ENCODE results near the gene CYB561D1.
"Not testable (repeated sequence)": the region's sequence is repeated elsewhere in the genome, so short reads cannot be mapped to it uniquely, and the experiment has no call there.

CYB561D1 gene

DNA sequence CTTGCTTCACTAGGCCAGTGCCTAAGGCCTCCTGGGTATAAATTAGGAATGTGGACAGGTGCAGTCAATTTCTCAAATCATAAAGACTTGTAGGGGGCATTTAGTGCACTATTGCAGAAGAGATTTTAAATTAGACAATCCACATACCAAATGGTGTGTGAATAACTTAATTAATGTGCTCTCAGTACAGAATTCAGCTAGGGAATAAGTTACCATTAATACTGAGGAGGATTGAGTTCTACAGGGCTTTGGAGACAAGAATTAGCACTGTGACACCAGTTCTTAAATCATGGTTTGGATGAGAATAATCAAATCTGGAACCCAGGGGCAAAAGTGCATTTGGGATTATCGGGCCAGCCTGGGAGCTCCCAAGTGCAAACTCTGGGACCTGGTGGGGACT lies 25.8 kb upstream of the CYB561D1 start:
- Histone ChIP-seq H3K9me3 (ENCODE audit: control insufficient read depth in 1 of 2, low read length in 2 of 2) (no peaks in the 10 kb centered on the region), H3K4me1 (ENCODE audit: control insufficient read depth in 1 of 2, insufficient read depth in 2 of 2, low read length in 2 of 2) (peaks cover 0 to 4% of the 10 kb centered on the region in 2 donors), H3K27ac (ENCODE audit: low read depth, low read length) (no peak overlapping the region), H3K9ac (ENCODE audit: low read depth in 1 of 2, low read length in 2 of 2) (no peak overlapping the region), H3K4me3 (ENCODE audit: low read depth in 1 of 2, low read length in 2 of 2) (no peak overlapping the region), H3K36me3 (ENCODE audit: control insufficient read depth in 1 of 2, insufficient read depth in 2 of 2, low read length in 2 of 2) (no peaks in the 10 kb centered on the region), H3K27me3 (ENCODE audit: control insufficient read depth in 1 of 2, insufficient read depth in 2 of 2, low read length in 2 of 2) (peaks cover 49 to 61% of the 10 kb centered on the region in 2 donors)

- H3K9ac ChIP-seq (ENCODE audit: low read depth in 1 of 2, low read length in 2 of 2) = no peak overlapping the region
- H3K36me3 ChIP-seq (ENCODE audit: control insufficient read depth in 1 of 2, insufficient read depth in 2 of 2, low read length in 2 of 2) = no peaks in the 10 kb centered on the region
- H3K27me3 ChIP-seq (ENCODE audit: control insufficient read depth in 1 of 2, insufficient read depth in 2 of 2, low read length in 2 of 2) = peaks cover 42 to 58% of the 10 kb centered on the region in 2 donors
- H3K9me3 ChIP-seq (ENCODE audit: control insufficient read depth in 1 of 2, low read length in 2 of 2) = no peaks in the 10 kb centered on the region
- H3K27ac ChIP-seq (ENCODE audit: low read depth, low read length) = no peak overlapping the region
- H3K4me3 ChIP-seq (ENCODE audit: low read depth in 1 of 2, low read length in 2 of 2) = no peak overlapping the region
- peaks cover 0 to 4% of the 10 kb centered on the region in 2 donors for H3K4me1 ChIP-seq (ENCODE audit: control insufficient read depth in 1 of 2, insufficient read depth in 2 of 2, low read length in 2 of 2)
Measured at GRCh38 chr1:109468903-109469302, 25.0 kb upstream of the CYB561D1 start.

DNA sequence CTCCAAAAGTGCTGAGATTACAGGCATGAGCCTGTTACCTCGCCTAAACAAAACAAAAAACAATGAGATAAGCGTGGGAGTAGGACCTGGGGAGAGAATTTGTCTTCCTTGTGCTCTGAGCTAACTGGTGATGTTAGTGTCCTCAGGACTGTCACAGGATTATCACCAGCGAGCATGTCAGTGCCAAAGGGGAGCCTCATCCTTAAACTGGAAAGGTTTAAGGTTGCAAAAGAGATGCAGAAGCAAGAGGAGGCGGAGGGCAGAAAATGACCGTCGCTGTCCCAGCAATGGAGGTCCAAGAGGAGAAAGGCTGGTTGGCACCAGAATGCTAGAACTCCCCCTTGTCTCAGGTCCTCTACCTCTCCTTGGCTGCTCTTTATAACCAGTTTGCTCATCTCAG lies 23.6 kb upstream of the CYB561D1 start:
- H3K27me3 ChIP-seq (ENCODE audit: control insufficient read depth in 1 of 2, insufficient read depth in 2 of 2, low read length in 2 of 2) = peaks cover 33 to 44% of the 10 kb centered on the region in 2 donors
- H3K9me3 ChIP-seq (ENCODE audit: control insufficient read depth in 1 of 2, low read length in 2 of 2) = no peaks in the 10 kb centered on the region
- peaks cover 0 to 4% of the 10 kb centered on the region in 2 donors for H3K4me1 ChIP-seq (ENCODE audit: control insufficient read depth in 1 of 2, insufficient read depth in 2 of 2, low read length in 2 of 2)
- no peaks in the 10 kb centered on the region for H3K36me3 ChIP-seq (ENCODE audit: control insufficient read depth in 1 of 2, insufficient read depth in 2 of 2, low read length in 2 of 2)
- H3K27ac ChIP-seq (ENCODE audit: low read depth, low read length) = no peak overlapping the region
- H3K4me3 ChIP-seq (ENCODE audit: low read depth in 1 of 2, low read length in 2 of 2) = no peak overlapping the region
- H3K9ac ChIP-seq (ENCODE audit: low read depth in 1 of 2, low read length in 2 of 2) = no peak overlapping the region

GRCh38 chr1:109472779-109473178 lies 21.1 kb upstream of the CYB561D1 start:
- peaks cover 19 to 30% of the 10 kb centered on the region in 2 donors for H3K27me3 ChIP-seq (ENCODE audit: control insufficient read depth in 1 of 2, insufficient read depth in 2 of 2, low read length in 2 of 2)
- no peak overlapping the region for H3K4me3 ChIP-seq (ENCODE audit: low read depth in 1 of 2, low read length in 2 of 2)
- no peak overlapping the region for H3K27ac ChIP-seq (ENCODE audit: low read depth, low read length)
- no peaks in the 10 kb centered on the region for H3K36me3 ChIP-seq (ENCODE audit: control insufficient read depth in 1 of 2, insufficient read depth in 2 of 2, low read length in 2 of 2)
- H3K9ac ChIP-seq (ENCODE audit: low read depth in 1 of 2, low read length in 2 of 2) = no peak overlapping the region
- no peaks in the 10 kb centered on the region for H3K9me3 ChIP-seq (ENCODE audit: control insufficient read depth in 1 of 2, low read length in 2 of 2)
- H3K4me1 ChIP-seq (ENCODE audit: control insufficient read depth in 1 of 2, insufficient read depth in 2 of 2, low read length in 2 of 2) = no peaks in the 10 kb centered on the region

DNA sequence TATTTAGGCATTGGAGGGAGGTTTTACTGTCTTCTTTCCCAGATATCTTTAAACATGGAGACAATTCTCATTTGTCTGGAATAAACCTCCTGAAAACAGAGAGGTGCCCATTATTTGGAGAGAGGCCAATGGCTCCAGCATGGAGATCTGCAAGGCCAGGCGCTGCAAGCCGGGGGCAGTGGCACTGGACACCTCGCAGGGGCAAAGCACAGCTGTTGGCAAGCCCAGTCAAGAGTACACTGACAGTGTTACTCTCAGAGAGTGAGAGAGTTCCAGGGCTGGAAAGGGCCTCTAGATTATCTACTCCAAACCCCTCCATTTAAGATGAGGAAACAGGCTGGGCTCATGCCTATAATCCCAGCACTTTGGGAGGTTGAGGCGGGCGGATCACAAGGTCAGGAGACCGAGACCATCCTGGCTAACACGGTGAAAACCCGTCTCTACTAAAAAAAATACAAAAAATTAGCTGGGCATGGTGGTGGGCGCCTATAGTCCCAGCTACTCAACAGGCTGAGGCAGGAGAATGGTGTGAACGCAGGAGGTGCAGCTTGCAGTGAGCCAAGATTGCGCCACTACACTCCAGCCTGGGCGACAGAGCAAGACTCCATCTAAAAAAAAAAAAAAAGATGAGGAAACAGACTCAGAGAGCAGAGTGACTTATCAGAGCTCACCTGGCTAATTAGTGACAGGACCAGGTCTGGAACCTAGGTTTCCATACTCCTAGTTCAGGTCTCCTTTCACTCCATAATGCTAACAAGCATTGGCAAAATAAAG lies 20.4 kb upstream of the CYB561D1 start:
- not testable (repeated sequence) for H3K9ac ChIP-seq (ENCODE audit: low read depth in 1 of 2, low read length in 2 of 2); H3K36me3 ChIP-seq (ENCODE audit: control insufficient read depth in 1 of 2, insufficient read depth in 2 of 2, low read length in 2 of 2); H3K4me3 ChIP-seq (ENCODE audit: low read depth in 1 of 2, low read length in 2 of 2); H3K4me1 ChIP-seq (ENCODE audit: control insufficient read depth in 1 of 2, insufficient read depth in 2 of 2, low read length in 2 of 2); H3K9me3 ChIP-seq (ENCODE audit: control insufficient read depth in 1 of 2, low read length in 2 of 2); H3K27ac ChIP-seq (ENCODE audit: low read depth, low read length)
- H3K27me3 ChIP-seq (ENCODE audit: control insufficient read depth in 1 of 2, insufficient read depth in 2 of 2, low read length in 2 of 2) = peaks cover 13 to 23% of the 10 kb centered on the region in 2 donors

DNA sequence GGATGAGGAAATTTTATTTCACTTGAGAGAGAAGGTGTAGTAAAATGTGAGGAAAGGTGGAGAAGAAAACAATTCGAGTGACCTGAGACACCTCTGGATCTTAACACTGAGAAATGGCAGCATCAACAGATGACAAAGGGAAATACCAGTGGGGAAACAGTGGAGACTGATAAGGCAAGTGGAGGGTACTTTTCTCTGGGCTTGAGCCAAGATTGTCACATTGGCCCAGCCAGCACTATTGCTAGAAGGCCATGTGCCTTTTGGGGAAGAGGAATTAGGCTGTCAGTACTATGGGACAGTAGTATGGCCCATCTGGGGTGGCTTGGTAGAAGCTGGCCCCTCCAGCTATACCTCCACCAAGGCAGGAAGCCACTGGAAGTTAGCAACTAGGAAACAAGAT lies 19.2 kb upstream of the CYB561D1 start:
- Histone ChIP-seq H3K4me1 (ENCODE audit: control insufficient read depth in 1 of 2, insufficient read depth in 2 of 2, low read length in 2 of 2) (no peaks in the 10 kb centered on the region), H3K36me3 (ENCODE audit: control insufficient read depth in 1 of 2, insufficient read depth in 2 of 2, low read length in 2 of 2) (no peaks in the 10 kb centered on the region)

DNA sequence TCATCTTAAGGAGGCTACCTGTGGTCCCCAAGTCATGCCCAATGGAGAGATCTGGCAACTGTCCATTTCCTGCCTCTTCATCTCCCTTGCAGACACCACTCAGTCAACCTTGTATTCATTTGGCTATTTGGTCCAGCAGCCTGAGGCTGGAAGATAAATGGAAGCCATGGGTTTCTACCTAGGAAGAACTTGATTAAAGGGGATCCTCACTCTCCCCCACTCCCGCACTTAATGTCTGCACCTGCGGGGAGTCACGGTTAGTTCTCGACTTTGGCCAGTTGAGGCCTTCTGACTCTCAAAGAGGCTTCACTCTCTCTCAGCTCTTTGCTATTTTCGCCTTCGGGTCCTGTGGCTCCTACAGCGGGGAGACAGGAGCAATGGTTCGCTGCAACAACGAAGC lies 18.6 kb upstream of the CYB561D1 start:
- Histone ChIP-seq H3K27me3 (ENCODE audit: control insufficient read depth in 1 of 2, insufficient read depth in 2 of 2, low read length in 2 of 2) (peaks cover 8 to 11% of the 10 kb centered on the region in 2 donors), H3K36me3 (ENCODE audit: control insufficient read depth in 1 of 2, insufficient read depth in 2 of 2, low read length in 2 of 2) (no peaks in the 10 kb centered on the region), H3K4me3 (ENCODE audit: low read depth in 1 of 2, low read length in 2 of 2) (no peak overlapping the region), H3K9me3 (ENCODE audit: control insufficient read depth in 1 of 2, low read length in 2 of 2) (no peaks in the 10 kb centered on the region), H3K4me1 (ENCODE audit: control insufficient read depth in 1 of 2, insufficient read depth in 2 of 2, low read length in 2 of 2) (no peaks in the 10 kb centered on the region), H3K9ac (ENCODE audit: low read depth in 1 of 2, low read length in 2 of 2) (no peak overlapping the region), H3K27ac (ENCODE audit: low read depth, low read length) (no peak overlapping the region)

More for the DNA sequence above, 19.2 kb upstream of the CYB561D1 start:
- H3K4me3 ChIP-seq (ENCODE audit: low read depth in 1 of 2, low read length in 2 of 2) = no peak overlapping the region
- H3K9ac ChIP-seq (ENCODE audit: low read depth in 1 of 2, low read length in 2 of 2) = no peak overlapping the region
- no peak overlapping the region for H3K27ac ChIP-seq (ENCODE audit: low read depth, low read length)
- peaks cover 13 to 16% of the 10 kb centered on the region in 2 donors for H3K27me3 ChIP-seq (ENCODE audit: control insufficient read depth in 1 of 2, insufficient read depth in 2 of 2, low read length in 2 of 2)
- no peaks in the 10 kb centered on the region for H3K9me3 ChIP-seq (ENCODE audit: control insufficient read depth in 1 of 2, low read length in 2 of 2)

DNA sequence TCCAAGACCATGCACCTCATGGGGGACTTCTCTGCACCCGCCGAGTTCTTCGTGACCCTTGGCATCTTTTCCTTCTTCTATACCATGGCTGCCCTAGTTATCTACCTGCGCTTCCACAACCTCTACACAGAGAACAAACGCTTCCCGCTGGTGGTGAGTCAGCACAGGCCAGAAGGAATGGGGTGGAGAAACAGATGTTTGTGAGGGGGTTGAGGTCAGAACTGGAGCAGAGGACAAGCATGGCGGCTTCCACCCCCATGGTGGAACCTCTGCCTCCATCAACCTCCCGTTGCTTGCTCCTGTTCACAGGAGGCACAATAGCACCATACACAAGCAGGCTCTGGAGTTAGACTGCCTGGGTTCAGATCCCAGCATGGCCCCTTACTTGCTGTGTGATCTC lies 17.1 kb upstream of the CYB561D1 start:
- no peaks in the 10 kb centered on the region for H3K4me1 ChIP-seq (ENCODE audit: control insufficient read depth in 1 of 2, insufficient read depth in 2 of 2, low read length in 2 of 2)
- H3K4me3 ChIP-seq (ENCODE audit: low read depth in 1 of 2, low read length in 2 of 2) = no peak overlapping the region
- H3K27me3 ChIP-seq (ENCODE audit: control insufficient read depth in 1 of 2, insufficient read depth in 2 of 2, low read length in 2 of 2) = peaks cover 0 to 3% of the 10 kb centered on the region in 2 donors
- no peaks in the 10 kb centered on the region for H3K9me3 ChIP-seq (ENCODE audit: control insufficient read depth in 1 of 2, low read length in 2 of 2)
- H3K36me3 ChIP-seq (ENCODE audit: control insufficient read depth in 1 of 2, insufficient read depth in 2 of 2, low read length in 2 of 2) = no peaks in the 10 kb centered on the region
- H3K9ac ChIP-seq (ENCODE audit: low read depth in 1 of 2, low read length in 2 of 2) = no peak overlapping the region
- no peak overlapping the region for H3K27ac ChIP-seq (ENCODE audit: low read depth, low read length)

DNA sequence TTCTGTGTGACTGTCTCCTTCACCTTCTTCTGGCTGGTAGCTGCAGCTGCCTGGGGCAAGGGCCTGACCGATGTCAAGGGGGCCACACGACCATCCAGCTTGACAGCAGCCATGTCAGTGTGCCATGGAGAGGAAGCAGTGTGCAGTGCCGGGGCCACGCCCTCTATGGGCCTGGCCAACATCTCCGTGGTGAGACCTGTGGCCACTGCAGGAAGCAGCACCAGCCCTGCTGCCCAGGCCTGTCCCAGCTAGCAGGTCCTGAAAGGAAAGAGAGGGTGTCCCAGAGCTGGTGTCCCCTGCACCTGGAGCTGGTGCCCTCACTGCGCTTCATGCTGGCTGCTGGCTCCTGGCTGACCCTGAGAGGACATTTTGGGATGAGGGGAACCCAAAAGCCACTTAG lies 16.1 kb upstream of the CYB561D1 start:
- H3K27me3 ChIP-seq (ENCODE audit: control insufficient read depth in 1 of 2, insufficient read depth in 2 of 2, low read length in 2 of 2) = peaks cover 0 to 8% of the 10 kb centered on the region in 2 donors

DNA sequence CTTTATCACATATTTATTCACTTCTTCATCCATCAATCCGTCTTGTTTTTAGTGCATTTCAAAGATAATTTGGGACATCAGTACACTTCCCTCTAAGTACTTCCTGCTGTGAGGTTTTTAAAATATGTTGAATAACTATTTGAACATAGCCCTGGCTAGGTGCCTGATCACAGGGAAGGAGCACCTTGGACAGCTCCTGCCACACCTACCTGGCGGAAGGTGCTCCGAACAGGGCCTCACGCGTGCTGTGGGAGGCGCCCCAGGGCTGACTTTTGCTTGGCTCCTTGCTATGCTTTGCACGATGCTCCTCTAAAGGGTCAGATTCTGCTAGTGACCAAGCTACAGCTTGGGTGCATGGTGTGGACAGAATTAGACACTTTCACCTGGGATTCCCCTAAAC lies 15.1 kb upstream of the CYB561D1 start:
- Histone ChIP-seq H3K4me3 (ENCODE audit: low read depth in 1 of 2, low read length in 2 of 2) (no peak overlapping the region), H3K36me3 (ENCODE audit: control insufficient read depth in 1 of 2, insufficient read depth in 2 of 2, low read length in 2 of 2) (no peaks in the 10 kb centered on the region), H3K27ac (ENCODE audit: low read depth, low read length) (no peak overlapping the region), H3K4me1 (ENCODE audit: control insufficient read depth in 1 of 2, insufficient read depth in 2 of 2, low read length in 2 of 2) (peaks cover 6 to 7% of the 10 kb centered on the region in 2 donors), H3K9me3 (ENCODE audit: control insufficient read depth in 1 of 2, low read length in 2 of 2) (no peaks in the 10 kb centered on the region), H3K9ac (ENCODE audit: low read depth in 1 of 2, low read length in 2 of 2) (no peak overlapping the region), H3K27me3 (ENCODE audit: control insufficient read depth in 1 of 2, insufficient read depth in 2 of 2, low read length in 2 of 2) (peaks cover 0 to 8% of the 10 kb centered on the region in 2 donors)

More for the DNA sequence above, 16.1 kb upstream of the CYB561D1 start:
- Histone ChIP-seq H3K36me3 (ENCODE audit: control insufficient read depth in 1 of 2, insufficient read depth in 2 of 2, low read length in 2 of 2) (no peaks in the 10 kb centered on the region), H3K4me1 (ENCODE audit: control insufficient read depth in 1 of 2, insufficient read depth in 2 of 2, low read length in 2 of 2) (peaks cover 0 to under 1% of the 10 kb centered on the region in 2 donors), H3K9me3 (ENCODE audit: control insufficient read depth in 1 of 2, low read length in 2 of 2) (no peaks in the 10 kb centered on the region), H3K27ac (ENCODE audit: low read depth, low read length) (no peak overlapping the region), H3K4me3 (ENCODE audit: low read depth in 1 of 2, low read length in 2 of 2) (no peak overlapping the region), H3K9ac (ENCODE audit: low read depth in 1 of 2, low read length in 2 of 2) (no peak overlapping the region)
